Caco-2 (cell line): ENCODE data around the gene HDAC2. TPM values are rescaled to one million over a fixed set of nuclear protein-coding genes. Genes with fewer than 3 reads are reported as not detected.

Experiments used
- BruUV-seq: library from RNA; stranded (reverse); fragments of 400-500 nt; replicated peaks from 2 replicates; lab custom pipeline; 2021; lab: Mats Ljungman, UMichigan
- CTCF ChIA-PET: fragments of 300-600 bp; sonication (Branson Sonifier 250); formaldehyde crosslinking; loops from one replicate; lab custom pipeline; 2022; ENCODE audit warnings: antibody characterized with exemption; lab: Charles Lee
- POLR2A ChIA-PET: fragments of 300-600 bp; sonication (Branson Sonifier 250); formaldehyde crosslinking; loops from one replicate; lab custom pipeline; 2022; ENCODE audit warnings: antibody characterized with exemption; lab: Charles Lee
- DNase-seq, 2 experiments: peaks; one replicate each; pipeline versions ENCODE4 v3.0.0 to v3.0.0-alpha.2; 2020 to 2022
- H3K27me3 ChIP-seq: replicated peaks from 2 replicates; pipeline ENCODE4 v1.6.0; 2011; ENCODE audit warnings: low read length; ENCODE audit not compliant: control insufficient read depth, insufficient read depth
- H3K36me3 ChIP-seq: 2 replicates; pipeline ENCODE4 v1.5.1; 2011; ENCODE audit warnings: low read length; ENCODE audit not compliant: control insufficient read depth, insufficient read depth
- H3K4me1 ChIP-seq: fragments of 250-450 bp; sonication (Bioruptor Pico); 2 replicates; pipeline ENCODE4 v1.5.1; 2020; ENCODE audit warnings: mild to moderate bottlenecking
- H3K4me3 ChIP-seq: 2 replicates; pipeline ENCODE4 v1.5.1; 2011; ENCODE audit warnings: low read depth, mild to moderate bottlenecking, control low read depth, low read length
- H3K9me3 ChIP-seq: fragments of 250-450 bp; sonication (Bioruptor Pico); 2 replicates; pipeline ENCODE4 v1.5.1; 2020; ENCODE audit warnings: mild to moderate bottlenecking, moderate library complexity
- H3K27ac Mint-ChIP-seq: one replicate; pipeline ENCODE4 v1.8.0; 2022; ENCODE audit warnings: mixed read lengths; ENCODE audit not compliant: unreplicated experiment
- H3K27me3 Mint-ChIP-seq: one replicate; pipeline ENCODE4 v1.8.0; 2022; ENCODE audit warnings: mixed read lengths; ENCODE audit not compliant: insufficient read depth, unreplicated experiment
- H3K36me3 Mint-ChIP-seq: one replicate; pipeline ENCODE4 v1.8.0; 2022; ENCODE audit warnings: mild to moderate bottlenecking, mixed read lengths; ENCODE audit not compliant: insufficient read depth, unreplicated experiment
- H3K4me1 Mint-ChIP-seq: one replicate; pipeline ENCODE4 v1.8.0; 2022; ENCODE audit warnings: low read depth, mixed read lengths; ENCODE audit not compliant: unreplicated experiment
- H3K4me3 Mint-ChIP-seq: one replicate; pipeline ENCODE4 v1.8.0; 2022; ENCODE audit warnings: mild to moderate bottlenecking, moderate library complexity, mixed read lengths; ENCODE audit not compliant: unreplicated experiment
- H3K9me3 Mint-ChIP-seq: one replicate; pipeline ENCODE4 v1.8.0; 2022; ENCODE audit warnings: mixed read lengths; ENCODE audit not compliant: unreplicated experiment
- intact Hi-C: fragments of 100-400 bp; cut with micrococcal nuclease; formaldehyde crosslinking; loops from one replicate; pipeline ENCODE4 v1.10.0; 2022; ENCODE audit not compliant: unreplicated experiment
- total RNA-seq: library from RNA; stranded (reverse); gene quantifications from 2 replicates; pipeline ENCODE4 v1.2.3, GENCODE V29; 2022
- TF ChIP-seq, protein P1 (sequence below), 2 experiments: fragments of 200-600 bp in 1 of 2; IDR thresholded peaks; 1 replicate in 1 of 2; 2 replicates in 1 of 2; pipeline versions ENCODE4 v1.5.1 to v1.8.0; 2011 to 2022; ENCODE audit warnings: antibody characterized with exemption in 1 of 2, control low read depth in 1 of 2, inconsistent platforms in 1 of 2, low read depth in 1 of 2, low read length in 1 of 2, mild to moderate bottlenecking in 1 of 2, moderate library complexity in 1 of 2; ENCODE audit not compliant: insufficient read depth in 1 of 2, severe bottlenecking in 1 of 2, unreplicated experiment in 1 of 2

HDAC2 gene
- total RNA-seq, 1 experiment from 2014 or later = 201 TPM

- CTCF ChIA-PET = no interaction called here
- TF ChIP-seq, protein P1, sequence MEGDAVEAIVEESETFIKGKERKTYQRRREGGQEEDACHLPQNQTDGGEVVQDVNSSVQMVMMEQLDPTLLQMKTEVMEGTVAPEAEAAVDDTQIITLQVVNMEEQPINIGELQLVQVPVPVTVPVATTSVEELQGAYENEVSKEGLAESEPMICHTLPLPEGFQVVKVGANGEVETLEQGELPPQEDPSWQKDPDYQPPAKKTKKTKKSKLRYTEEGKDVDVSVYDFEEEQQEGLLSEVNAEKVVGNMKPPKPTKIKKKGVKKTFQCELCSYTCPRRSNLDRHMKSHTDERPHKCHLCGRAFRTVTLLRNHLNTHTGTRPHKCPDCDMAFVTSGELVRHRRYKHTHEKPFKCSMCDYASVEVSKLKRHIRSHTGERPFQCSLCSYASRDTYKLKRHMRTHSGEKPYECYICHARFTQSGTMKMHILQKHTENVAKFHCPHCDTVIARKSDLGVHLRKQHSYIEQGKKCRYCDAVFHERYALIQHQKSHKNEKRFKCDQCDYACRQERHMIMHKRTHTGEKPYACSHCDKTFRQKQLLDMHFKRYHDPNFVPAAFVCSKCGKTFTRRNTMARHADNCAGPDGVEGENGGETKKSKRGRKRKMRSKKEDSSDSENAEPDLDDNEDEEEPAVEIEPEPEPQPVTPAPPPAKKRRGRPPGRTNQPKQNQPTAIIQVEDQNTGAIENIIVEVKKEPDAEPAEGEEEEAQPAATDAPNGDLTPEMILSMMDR (IDR thresholded peaks at IDR 0.05; ENCODE audit: insufficient read depth in 1 of 2, low read depth in 1 of 2, low read length in 1 of 2, severe bottlenecking in 1 of 2, unreplicated experiment in 1 of 2) = no peak
- BruUV-seq = no TSS peak
Measured at GRCh38 chr6:113978084-113978675, 7.2 kb upstream of the HDAC2 start.

DNA sequence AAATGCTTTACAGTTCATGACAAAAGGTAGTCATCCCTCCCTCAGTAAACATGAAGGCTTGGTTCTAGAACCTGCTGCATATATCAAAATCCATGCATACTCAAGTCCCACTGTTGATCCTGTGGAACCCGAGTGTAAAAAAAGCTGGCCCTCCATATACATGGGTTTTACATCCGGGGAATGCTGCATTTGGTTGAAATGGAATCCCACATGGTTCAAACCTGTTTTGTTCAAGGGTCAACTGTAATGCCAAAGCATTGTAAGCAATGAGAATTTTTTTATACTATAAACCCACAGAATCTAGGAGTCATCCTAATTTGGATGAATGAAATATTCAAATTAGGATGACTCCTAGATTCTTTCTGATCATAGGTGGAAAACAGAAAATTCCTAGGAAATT lies 5.9 kb upstream of the HDAC2 start:
- Histone ChIP-seq H3K4me1 (no peaks in the 10 kb centered on the region), H3K9me3 (no peaks in the 10 kb centered on the region), H3K27me3 (no peaks in the 10 kb centered on the region), H3K4me3 (no peak overlapping the region), H3K36me3 (no peaks in the 10 kb centered on the region)
- ChIA-PET POLR2A (no interaction called here), CTCF (no interaction called here)
- TF ChIP-seq, protein P1 (IDR thresholded peaks at IDR 0.05; ENCODE audit: insufficient read depth in 1 of 2, low read depth in 1 of 2, low read length in 1 of 2, severe bottlenecking in 1 of 2, unreplicated experiment in 1 of 2) = no peak
- no TSS peak for BruUV-seq
- Mint-ChIP-seq H3K9me3 (no peaks in the 10 kb centered on the region), H3K27ac (no peak overlapping the region), H3K27me3 (no peaks in the 10 kb centered on the region), H3K4me1 (no peaks in the 10 kb centered on the region), H3K36me3 (no peaks in the 10 kb centered on the region), H3K4me3 (no peak overlapping the region)
- no peak for DNase-seq
- intact Hi-C loops = no loop called here

More at GRCh38 chr6:113978084-113978675, 7.2 kb upstream of the HDAC2 start:
- Histone ChIP-seq H3K4me3 (no peak overlapping the region), H3K4me1 (no peaks in the 10 kb centered on the region), H3K27me3 (no peaks in the 10 kb centered on the region), H3K36me3 (no peaks in the 10 kb centered on the region), H3K9me3 (no peaks in the 10 kb centered on the region)
- Mint-ChIP-seq H3K27me3 (no peaks in the 10 kb centered on the region), H3K4me3 (no peak overlapping the region), H3K27ac (no peak overlapping the region), H3K4me1 (no peaks in the 10 kb centered on the region), H3K36me3 (no peaks in the 10 kb centered on the region), H3K9me3 (no peaks in the 10 kb centered on the region)
- DNase-seq = no peak
- POLR2A ChIA-PET = no interaction called here
- intact Hi-C loops = no loop called here

GRCh38 chr6:113971741-113972140 lies 793 bp upstream of the HDAC2 start:
- peak in 1 of 2 experiments; percentile 12 for DNase-seq
- no peaks in the 10 kb centered on the region for H3K36me3 ChIP-seq
- no peaks in the 10 kb centered on the region for H3K27me3 ChIP-seq
- Mint-ChIP-seq H3K27ac (peak overlapping the region; percentile 99), H3K27me3 (no peaks in the 10 kb centered on the region), H3K9me3 (no peaks in the 10 kb centered on the region), H3K4me1 (peaks cover 25% of the 10 kb centered on the region), H3K36me3 (peaks cover 32% of the 10 kb centered on the region), H3K4me3 (peak overlapping the region; percentile 98)
- peaks cover 8% of the 10 kb centered on the region; the same call in 1 of the 2 replicates for H3K4me1 ChIP-seq
- BruUV-seq = TSS peak; percentile 89
- peak overlapping the region; percentile 97 for H3K4me3 ChIP-seq
- CTCF ChIA-PET = interaction anchor here (0.6 to 1.4 kb wide), 3 partner anchors 9 to 471 kb away, joined by 3 to 7 read pairs (median 5); no protein-coding TSS in a partner anchor
- no peaks in the 10 kb centered on the region for H3K9me3 ChIP-seq
- TF ChIP-seq, protein P1 (IDR thresholded peaks at IDR 0.05; ENCODE audit: insufficient read depth in 1 of 2, low read depth in 1 of 2, low read length in 1 of 2, severe bottlenecking in 1 of 2, unreplicated experiment in 1 of 2) = no peak
- POLR2A ChIA-PET = interaction anchor here (0.5 to 0.7 kb wide), 2 partner anchors 335 to 615 kb away, joined by 3 to 6 read pairs; no protein-coding TSS in a partner anchor
- intact Hi-C loops = loop anchor here (1.0 kb wide), 2 partner anchors 40 to 174 kb away; no protein-coding TSS in a partner anchor
